GM12891 (cell line): ENCODE measurements around the gene EXOG.

Experiments used
- PAX5 ChIP-seq: IDR thresholded peaks from 2 replicates; pipeline ENCODE4 v1.6.1; 2011; ENCODE audit warnings: low read length, moderate library complexity, mild to moderate bottlenecking; ENCODE audit not compliant: insufficient read depth, severe bottlenecking
- POLR2A ChIP-seq: IDR thresholded peaks from 2 replicates; pipeline ENCODE4 v1.6.1; 2011; ENCODE audit warnings: low read depth, low read length, control low read depth
- TAF1 ChIP-seq: IDR thresholded peaks from 2 replicates; pipeline ENCODE4 v1.6.1; 2011; ENCODE audit warnings: low read depth, low read length, control low read depth

GRCh38 chr3:38480930-38481329 lies 15.2 kb upstream of the EXOG start:
- TF ChIP-seq TAF1, result no peak
- TF ChIP-seq POLR2A, result no peak
- no peak for TF ChIP-seq PAX5
